ENCODE data around the gene ZFP91. TPM values are rescaled to one million over a fixed set of nuclear protein-coding genes. Genes with fewer than 3 reads are reported as not detected.
A peak's percentile ranks its signal among the peaks of the same experiment; 100 is the strongest.
"Not testable (repeated sequence)": the region's sequence is repeated elsewhere in the genome, so short reads cannot be mapped to it uniquely, and the experiment has no call there.

ZFP91 gene
- total RNA-seq, 1 donor from 2014 or later, result 27.7 TPM

GRCh38 chr11:58567889-58568512 is 10.9 kb upstream of the ZFP91 start:
- Histone ChIP-seq H3K4me1 (ENCODE audit: control insufficient read depth in 3 of 3, insufficient read depth in 3 of 3, low read length in 3 of 3) (no peaks in the 10 kb centered on the region), H3K9ac (ENCODE audit: low read depth in 1 of 3, low read length in 3 of 3) (no peak overlapping the region), H3K36me3 (ENCODE audit: control insufficient read depth in 3 of 3, insufficient read depth in 3 of 3, low read length in 3 of 3) (peaks cover 10 to 13% (median 13%) of the 10 kb centered on the region in 3 donors), H3K27me3 (ENCODE audit: control insufficient read depth in 3 of 3, insufficient read depth in 3 of 3, low read length in 3 of 3) (no peaks in the 10 kb centered on the region), H3K9me3 (ENCODE audit: control insufficient read depth in 3 of 3, low read length in 3 of 3) (no peaks in the 10 kb centered on the region), H3K27ac (ENCODE audit: low read depth, low read length) (no peak overlapping the region), H3K4me3 (ENCODE audit: low read length in 3 of 3) (no peak overlapping the region)

GRCh38 chr11:58572906-58573305 is 6.0 kb upstream of the ZFP91 start:
- Histone ChIP-seq H3K27ac (ENCODE audit: low read depth, low read length) (peak overlapping the region; percentile 100), H3K36me3 (ENCODE audit: control insufficient read depth in 3 of 3, insufficient read depth in 3 of 3, low read length in 3 of 3) (peaks cover 8 to 10% (median 10%) of the 10 kb centered on the region in 3 donors), H3K4me1 (ENCODE audit: control insufficient read depth in 3 of 3, insufficient read depth in 3 of 3, low read length in 3 of 3) (peaks cover 28 to 33% (median 32%) of the 10 kb centered on the region in 3 donors)
- H3K9me3 ChIP-seq (ENCODE audit: control insufficient read depth in 3 of 3, low read length in 3 of 3); H3K4me3 ChIP-seq (ENCODE audit: low read length in 3 of 3); H3K9ac ChIP-seq (ENCODE audit: low read depth in 1 of 3, low read length in 3 of 3); H3K27me3 ChIP-seq (ENCODE audit: control insufficient read depth in 3 of 3, insufficient read depth in 3 of 3, low read length in 3 of 3): not testable (repeated sequence)

- Histone ChIP-seq H3K4me3 (ENCODE audit: low read length in 3 of 3) (peak overlapping the region in 1 of 3 donors; percentile 44), H3K27ac (ENCODE audit: low read depth, low read length) (peak overlapping the region; percentile 100)
Observed at GRCh38 chr11:58573451-58574104, 5.3 kb upstream of the ZFP91 start.

GRCh38 chr11:58574881-58575280 is 4.0 kb upstream of the ZFP91 start:
- Histone ChIP-seq H3K4me3 (ENCODE audit: low read length in 3 of 3) (peak overlapping the region in 1 of 3 donors; percentile 16), H3K9me3 (ENCODE audit: control insufficient read depth in 3 of 3, low read length in 3 of 3) (no peaks in the 10 kb centered on the region), H3K4me1 (ENCODE audit: control insufficient read depth in 3 of 3, insufficient read depth in 3 of 3, low read length in 3 of 3) (peaks cover 28 to 36% (median 32%) of the 10 kb centered on the region in 3 donors), H3K27ac (ENCODE audit: low read depth, low read length) (peak overlapping the region; percentile 100), H3K9ac (ENCODE audit: low read depth in 1 of 3, low read length in 3 of 3) (peak overlapping the region in 2 of 3 donors; percentile 22 to 23), H3K27me3 (ENCODE audit: control insufficient read depth in 3 of 3, insufficient read depth in 3 of 3, low read length in 3 of 3) (no peaks in the 10 kb centered on the region), H3K36me3 (ENCODE audit: control insufficient read depth in 3 of 3, insufficient read depth in 3 of 3, low read length in 3 of 3) (peaks cover 0 to 5% (median 1%) of the 10 kb centered on the region in 3 donors)

More at GRCh38 chr11:58573451-58574104, 5.3 kb upstream of the ZFP91 start:
- Histone ChIP-seq H3K27me3 (ENCODE audit: control insufficient read depth in 3 of 3, insufficient read depth in 3 of 3, low read length in 3 of 3) (no peaks in the 10 kb centered on the region), H3K9ac (ENCODE audit: low read depth in 1 of 3, low read length in 3 of 3) (peak overlapping the region in 1 of 3 donors; percentile 34), H3K36me3 (ENCODE audit: control insufficient read depth in 3 of 3, insufficient read depth in 3 of 3, low read length in 3 of 3) (peaks cover 7 to 13% (median 10%) of the 10 kb centered on the region in 3 donors), H3K4me1 (ENCODE audit: control insufficient read depth in 3 of 3, insufficient read depth in 3 of 3, low read length in 3 of 3) (peaks cover 28 to 33% (median 32%) of the 10 kb centered on the region in 3 donors), H3K9me3 (ENCODE audit: control insufficient read depth in 3 of 3, low read length in 3 of 3) (no peaks in the 10 kb centered on the region)

GRCh38 chr11:58575377-58576020 is 3.4 kb upstream of the ZFP91 start, which contains the start of gene LPXN:
LPXN (minus strand) TSS chr11:58575856; CDS start chr11:58575772, 84 bp downstream.
- no peaks in the 10 kb centered on the region for H3K9me3 ChIP-seq (ENCODE audit: control insufficient read depth in 3 of 3, low read length in 3 of 3)
- peaks cover 0 to 5% (median 0%) of the 10 kb centered on the region in 3 donors for H3K36me3 ChIP-seq (ENCODE audit: control insufficient read depth in 3 of 3, insufficient read depth in 3 of 3, low read length in 3 of 3)
- H3K4me1 ChIP-seq (ENCODE audit: control insufficient read depth in 3 of 3, insufficient read depth in 3 of 3, low read length in 3 of 3), result peaks cover 28 to 39% (median 34%) of the 10 kb centered on the region in 3 donors
- H3K27ac ChIP-seq (ENCODE audit: low read depth, low read length), result peak within 1 kb of the TSS; percentile 100
- no peaks in the 10 kb centered on the region for H3K27me3 ChIP-seq (ENCODE audit: control insufficient read depth in 3 of 3, insufficient read depth in 3 of 3, low read length in 3 of 3)
- H3K9ac ChIP-seq (ENCODE audit: low read depth in 1 of 3, low read length in 3 of 3), result peak within 1 kb of the TSS; percentile 22 to 48 (median 33)
- peak within 1 kb of the TSS in 2 of 3 donors; percentile 0 to 16 for H3K4me3 ChIP-seq (ENCODE audit: low read length in 3 of 3)

- peak overlapping the region; percentile 100 for H3K27ac ChIP-seq (ENCODE audit: low read depth, low read length)
- peak overlapping the region; percentile 73 to 98 (median 97) for H3K4me3 ChIP-seq (ENCODE audit: low read length in 3 of 3)
- H3K36me3 ChIP-seq (ENCODE audit: control insufficient read depth in 3 of 3, insufficient read depth in 3 of 3, low read length in 3 of 3), result peaks cover 0 to 5% (median 0%) of the 10 kb centered on the region in 3 donors
- H3K27me3 ChIP-seq (ENCODE audit: control insufficient read depth in 3 of 3, insufficient read depth in 3 of 3, low read length in 3 of 3), result no peaks in the 10 kb centered on the region
- no peaks in the 10 kb centered on the region for H3K9me3 ChIP-seq (ENCODE audit: control insufficient read depth in 3 of 3, low read length in 3 of 3)
- H3K4me1 ChIP-seq (ENCODE audit: control insufficient read depth in 3 of 3, insufficient read depth in 3 of 3, low read length in 3 of 3), result peaks cover 37 to 47% (median 46%) of the 10 kb centered on the region in 3 donors
- peak overlapping the region; percentile 99 to 100 (median 100) for H3K9ac ChIP-seq (ENCODE audit: low read depth in 1 of 3, low read length in 3 of 3)
Observed at GRCh38 chr11:58576887-58577471, 1.9 kb upstream of the ZFP91 start.

- H3K4me3 ChIP-seq (ENCODE audit: low read length in 3 of 3), result peak overlapping the region; percentile 73 to 98 (median 97)
- peak overlapping the region; percentile 100 for H3K27ac ChIP-seq (ENCODE audit: low read depth, low read length)
- no peaks in the 10 kb centered on the region for H3K27me3 ChIP-seq (ENCODE audit: control insufficient read depth in 3 of 3, insufficient read depth in 3 of 3, low read length in 3 of 3)
- H3K9ac ChIP-seq (ENCODE audit: low read depth in 1 of 3, low read length in 3 of 3), result peak overlapping the region; percentile 99 to 100 (median 100)
- peaks cover 37 to 49% (median 47%) of the 10 kb centered on the region in 3 donors for H3K4me1 ChIP-seq (ENCODE audit: control insufficient read depth in 3 of 3, insufficient read depth in 3 of 3, low read length in 3 of 3)
- H3K36me3 ChIP-seq (ENCODE audit: control insufficient read depth in 3 of 3, insufficient read depth in 3 of 3, low read length in 3 of 3), result peaks cover 0 to 5% (median 0%) of the 10 kb centered on the region in 3 donors
- H3K9me3 ChIP-seq (ENCODE audit: control insufficient read depth in 3 of 3, low read length in 3 of 3), result no peaks in the 10 kb centered on the region
Observed at GRCh38 chr11:58577555-58578135, 1.2 kb upstream of the ZFP91 start.

GRCh38 chr11:58578136-58578634 is 678 bp upstream of the ZFP91 start:
- peaks cover 0 to 5% (median 0%) of the 10 kb centered on the region in 3 donors for H3K36me3 ChIP-seq (ENCODE audit: control insufficient read depth in 3 of 3, insufficient read depth in 3 of 3, low read length in 3 of 3)
- peak overlapping the region; percentile 100 for H3K27ac ChIP-seq (ENCODE audit: low read depth, low read length)
- peak overlapping the region; percentile 99 to 100 (median 100) for H3K9ac ChIP-seq (ENCODE audit: low read depth in 1 of 3, low read length in 3 of 3)
- no peaks in the 10 kb centered on the region for H3K27me3 ChIP-seq (ENCODE audit: control insufficient read depth in 3 of 3, insufficient read depth in 3 of 3, low read length in 3 of 3)
- H3K4me1 ChIP-seq (ENCODE audit: control insufficient read depth in 3 of 3, insufficient read depth in 3 of 3, low read length in 3 of 3), result peaks cover 37 to 52% (median 50%) of the 10 kb centered on the region in 3 donors
- no peaks in the 10 kb centered on the region for H3K9me3 ChIP-seq (ENCODE audit: control insufficient read depth in 3 of 3, low read length in 3 of 3)
- peak overlapping the region; percentile 73 to 98 (median 97) for H3K4me3 ChIP-seq (ENCODE audit: low read length in 3 of 3)

Measured in skeletal muscle tissue (tissue), 4 donors.